ENCODE results near the gene SCYGR1. TPM values are rescaled to one million over a fixed set of nuclear protein-coding genes. Genes with fewer than 3 reads are reported as not detected.
"Not testable (repeated sequence)": the region's sequence is repeated elsewhere in the genome, so short reads cannot be mapped to it uniquely, and the experiment has no call there.

Gene SCYGR1
- total RNA-seq = not detected

DNA sequence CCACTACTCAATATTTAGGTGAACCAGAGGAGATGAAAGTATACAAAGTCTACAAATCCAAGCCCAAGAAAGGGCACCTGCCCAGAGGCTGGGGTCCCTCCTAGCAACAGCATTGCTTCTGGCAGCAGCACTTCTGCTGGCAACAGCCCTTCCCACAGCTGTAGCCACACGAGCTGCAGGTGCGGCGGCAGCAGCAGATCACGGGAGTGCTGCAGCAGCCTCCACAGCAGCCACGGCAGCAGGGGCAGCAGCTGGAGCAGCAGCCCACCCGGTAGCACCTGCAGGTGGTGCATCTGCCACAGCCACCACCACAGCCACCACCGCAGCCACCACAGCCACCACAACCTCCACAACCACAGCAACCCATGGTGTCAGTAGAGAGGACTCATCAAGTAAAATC is at the start of gene SCYGR1:
Gene SCYGR1 (minus strand): TSS at position 367 of the 400 bp plus-strand sequence. CDS start 0 bp downstream, at position 367.
- intact Hi-C loops (cut with DNase I); H3K4me3 ChIP-seq; H3K36me3 ChIP-seq (replicated peaks in 1 of 2; ENCODE audit: insufficient read depth in 1 of 2, low read depth in 2 of 2); H3K4me1 ChIP-seq; H3K27me3 ChIP-seq; H3K27ac ChIP-seq; DNase-seq; H3K9me3 ChIP-seq; ATAC-seq: not testable (repeated sequence)
- WGBS, 2 donors = 66% methylated on average over 7 of the region's 7 CpGs; no CpG with 5 or more reads in 1 of the 2 donors

DNA sequence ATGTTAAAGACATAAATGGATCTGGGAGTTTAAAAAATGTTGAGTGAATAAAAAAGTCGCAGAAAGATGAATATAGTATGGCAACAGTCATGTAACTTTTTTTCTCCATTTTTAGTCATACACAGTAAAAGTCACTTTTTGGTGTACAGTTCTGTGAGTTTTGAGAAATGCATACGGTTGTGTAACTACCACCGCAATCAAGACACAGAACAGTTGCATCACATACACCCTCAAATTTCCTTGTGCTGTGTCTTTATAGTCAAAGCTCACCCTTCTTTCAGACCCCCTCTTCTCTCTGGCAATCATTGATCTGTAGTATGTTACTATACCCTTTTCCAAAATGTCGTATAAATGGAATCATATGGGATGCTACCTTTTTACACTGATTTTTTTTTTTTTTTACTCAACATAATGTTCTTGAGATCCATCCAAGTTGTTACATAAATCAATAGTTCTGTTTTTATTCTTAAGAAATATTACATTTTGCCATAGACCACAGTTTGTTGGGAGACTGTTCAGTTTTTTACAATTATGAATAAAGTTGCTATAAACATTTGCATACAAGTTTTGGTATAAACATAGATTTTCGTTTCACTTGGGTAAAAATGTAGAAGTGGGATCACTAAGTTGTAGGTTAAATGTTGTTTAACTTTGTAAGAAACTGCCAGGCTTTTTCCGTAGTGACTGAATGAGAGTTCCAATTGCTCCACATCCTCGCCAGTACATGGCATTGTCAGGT is 48.9 kb upstream of the SCYGR1 start:
- 61 to 68% methylated on average over 7 of the region's 7 CpGs for WGBS, 2 donors
- H3K27me3 ChIP-seq = no peaks in the 10 kb centered on the region
- intact Hi-C loops (cut with DNase I) = no loop called here
- ATAC-seq = no peak
- H3K9me3 ChIP-seq = peaks cover 0 to 3% (median 0%) of the 10 kb centered on the region in 3 donors
- TF ChIP-seq CTCF (IDR thresholded peaks at IDR 0.05) (no peak), POLR2A (IDR thresholded peaks at IDR 0.05) (no peak)
- H3K36me3 ChIP-seq (replicated peaks in 1 of 2; ENCODE audit: insufficient read depth in 1 of 2, low read depth in 2 of 2) = no peaks in the 10 kb centered on the region
- H3K4me1 ChIP-seq = no peaks in the 10 kb centered on the region
- peak overlapping the region in 1 of 4 donors; percentile 14 for H3K27ac ChIP-seq
- DNase-seq = no peak
- H3K4me3 ChIP-seq = no peak overlapping the region

DNA sequence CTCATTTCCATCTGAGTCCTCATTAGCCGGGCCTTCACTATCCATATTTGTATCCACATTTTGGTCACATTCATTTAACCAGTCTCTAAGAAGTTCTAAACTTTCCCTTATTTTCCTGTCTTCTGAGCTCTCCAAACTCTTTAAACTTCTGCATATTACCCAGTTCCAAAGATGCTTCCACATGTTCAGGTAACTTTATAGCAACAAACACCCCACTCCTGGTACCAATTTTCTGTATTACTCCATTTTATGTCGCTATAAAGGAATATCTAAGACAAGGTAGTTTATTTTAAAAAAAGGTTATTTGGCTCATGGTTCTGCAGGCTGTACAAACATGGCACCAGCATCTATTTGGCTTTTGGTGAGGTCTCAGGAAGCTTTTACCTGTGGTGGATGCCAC is 45.4 kb upstream of the SCYGR1 start:
- intact Hi-C loops (cut with DNase I) = no loop called here
- WGBS, 2 donors = 68 to 85% methylated on average over 2 of the region's 2 CpGs
- Histone ChIP-seq H3K36me3 (replicated peaks in 1 of 2; ENCODE audit: insufficient read depth in 1 of 2, low read depth in 2 of 2) (no peaks in the 10 kb centered on the region), H3K27ac (no peak overlapping the region), H3K27me3 (no peaks in the 10 kb centered on the region), H3K4me1 (no peaks in the 10 kb centered on the region), H3K9me3 (peaks cover 0 to 3% (median 0%) of the 10 kb centered on the region in 3 donors), H3K4me3 (no peak overlapping the region)
- TF ChIP-seq POLR2A (IDR thresholded peaks at IDR 0.05) = no peak
- no peak for TF ChIP-seq CTCF (IDR thresholded peaks at IDR 0.05)
- no peak for ATAC-seq
- no peak for DNase-seq

DNA sequence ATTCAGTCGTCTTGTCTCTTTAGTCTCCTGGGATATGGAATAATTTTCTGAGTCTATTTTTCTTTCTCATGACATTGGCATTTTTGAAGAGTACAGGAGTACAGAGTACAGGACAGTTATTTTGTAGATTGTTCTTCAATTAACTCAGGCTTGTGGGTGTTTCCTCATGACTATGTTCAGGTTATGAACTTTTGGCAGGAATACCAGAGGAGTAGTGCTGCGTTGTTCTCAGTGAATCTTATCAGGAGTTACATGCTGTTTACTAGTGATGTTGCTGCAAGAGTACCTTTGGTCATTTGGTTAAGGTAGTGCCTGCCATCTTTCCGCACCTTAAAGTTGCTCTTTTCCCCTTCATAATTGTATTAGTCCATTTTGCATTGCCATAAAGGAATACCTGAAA is 42.9 kb upstream of the SCYGR1 start:
- H3K27me3 ChIP-seq = no peaks in the 10 kb centered on the region
- H3K4me3 ChIP-seq = no peak overlapping the region
- ATAC-seq = no peak
- no peak for DNase-seq
- no peaks in the 10 kb centered on the region for H3K4me1 ChIP-seq
- H3K36me3 ChIP-seq (replicated peaks in 1 of 2; ENCODE audit: insufficient read depth in 1 of 2, low read depth in 2 of 2) = no peaks in the 10 kb centered on the region
- intact Hi-C loops (cut with DNase I) = no loop called here
- WGBS, 2 donors = 58 to 63% methylated on average over 3 of the region's 3 CpGs
- TF ChIP-seq POLR2A (IDR thresholded peaks at IDR 0.05) (no peak), CTCF (IDR thresholded peaks at IDR 0.05) (no peak)
- no peak overlapping the region for H3K27ac ChIP-seq
- H3K9me3 ChIP-seq = peaks cover 0 to 3% (median 0%) of the 10 kb centered on the region in 3 donors

- Histone ChIP-seq H3K9me3 (peaks cover 0 to 3% (median 0%) of the 10 kb centered on the region in 3 donors), H3K4me1 (no peaks in the 10 kb centered on the region), H3K36me3 (replicated peaks in 1 of 2; ENCODE audit: insufficient read depth in 1 of 2, low read depth in 2 of 2) (no peaks in the 10 kb centered on the region), H3K27ac (no peak overlapping the region), H3K27me3 (no peaks in the 10 kb centered on the region), H3K4me3 (no peak overlapping the region)
- no peak for ATAC-seq
- no peak for TF ChIP-seq CTCF (IDR thresholded peaks at IDR 0.05)
- TF ChIP-seq POLR2A (IDR thresholded peaks at IDR 0.05) = no peak
- DNase-seq = no peak
- 65 to 80% methylated on average over 8 of the region's 8 CpGs for WGBS, 2 donors
- intact Hi-C loops (cut with DNase I) = no loop called here
Observed at GRCh38 chr2:227428731-227429285, 41.1 kb upstream of the SCYGR1 start.

All from body of pancreas (tissue), 4 donors.